Stimulated activated CD4-positive, alpha-beta T cell treated with anti-CD3 and anti-CD28 coated beads, TNF-alpha, amount 100 ng/mL, for 48 hours (primary cell): ENCODE data around the gene S100A9.
"Not testable (repeated sequence)": the region's sequence is repeated elsewhere in the genome, so short reads cannot be mapped to it uniquely, and the experiment has no call there.

Experiments
- DNase-seq, 3 donors: peaks; one replicate each; pipeline ENCODE4 v3.0.0-alpha.2; 2020; ENCODE audit warnings: low read depth in 3 of 3

S100A9 gene

GRCh38 chr1:153357853-153358690 lies at the start of gene S100A9:
Gene S100A9, plus strand, starts transcription at chr1:153357854. Its CDS starts 430 bp downstream, at chr1:153358284.
- DNase-seq, result no peak

- no peak for DNase-seq
Measured at GRCh38 chr1:153308540-153308939, 49.1 kb upstream of the S100A9 start.

- DNase-seq, result no peak
Measured at GRCh38 chr1:153309441-153309840, 48.2 kb upstream of the S100A9 start.

- no peak for DNase-seq
Measured at GRCh38 chr1:153310526-153310925, 47.1 kb upstream of the S100A9 start.

DNA sequence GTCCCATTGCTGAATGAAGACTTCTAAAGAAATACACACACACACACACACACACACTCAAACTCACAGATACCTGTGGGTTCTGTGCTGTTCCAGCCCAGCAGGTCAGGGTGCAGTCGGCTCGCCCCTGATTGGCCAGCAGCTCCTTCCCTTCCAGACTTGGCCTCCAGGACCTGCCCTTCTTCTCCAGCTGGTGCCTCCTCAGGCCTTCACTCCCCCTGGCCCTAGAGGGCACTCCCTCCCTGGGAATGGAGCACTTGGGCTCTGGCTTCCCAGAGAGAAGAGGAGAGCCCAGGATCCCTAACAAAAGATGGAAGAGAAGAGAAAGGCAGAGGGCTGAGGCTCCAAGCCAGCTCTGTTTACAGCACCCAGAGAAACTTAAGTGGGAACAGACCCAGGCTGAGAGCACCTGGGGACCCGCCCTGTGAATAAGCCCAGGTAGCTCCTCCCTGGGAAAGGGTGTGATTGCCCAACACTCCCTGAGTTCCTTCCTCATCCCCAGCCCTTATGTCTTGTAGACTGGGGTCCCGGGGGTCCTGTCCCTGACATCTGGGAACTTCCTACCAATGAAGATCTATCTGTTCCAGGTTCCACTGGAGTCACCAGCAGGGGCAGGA lies 45.0 kb upstream of the S100A9 start, which contains the start of gene PGLYRP3:
PGLYRP3 (minus strand) TSS at position 383 of the 617 bp plus-strand sequence. CDS start 2,287 bp downstream, outside the sequence.
- DNase-seq, result no peak

DNA sequence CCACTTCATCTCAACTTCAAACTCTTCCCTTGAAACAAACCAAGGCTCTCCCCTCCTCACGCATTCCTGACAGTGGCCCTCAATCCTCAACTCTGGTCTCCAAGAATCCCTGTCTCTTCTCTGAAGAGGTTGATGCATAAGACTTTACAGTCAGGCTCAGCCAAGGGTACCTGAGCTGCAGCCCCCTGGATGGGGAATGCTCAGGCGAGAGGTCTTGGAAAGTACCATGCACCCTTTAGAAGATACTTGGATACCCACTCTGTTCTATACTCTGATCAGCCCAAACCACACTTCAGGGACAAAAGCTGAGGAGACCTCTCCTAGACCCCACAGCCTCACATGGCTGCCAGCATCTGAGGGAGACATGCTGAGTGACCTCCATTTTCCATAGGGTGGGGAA lies 44.4 kb upstream of the S100A9 start:
- no peak for DNase-seq

- DNase-seq, result not testable (repeated sequence)
Measured at GRCh38 chr1:153314388-153314787, 43.3 kb upstream of the S100A9 start.

GRCh38 chr1:153316013-153316412 lies 41.6 kb upstream of the S100A9 start:
- not testable (repeated sequence) for DNase-seq

DNA sequence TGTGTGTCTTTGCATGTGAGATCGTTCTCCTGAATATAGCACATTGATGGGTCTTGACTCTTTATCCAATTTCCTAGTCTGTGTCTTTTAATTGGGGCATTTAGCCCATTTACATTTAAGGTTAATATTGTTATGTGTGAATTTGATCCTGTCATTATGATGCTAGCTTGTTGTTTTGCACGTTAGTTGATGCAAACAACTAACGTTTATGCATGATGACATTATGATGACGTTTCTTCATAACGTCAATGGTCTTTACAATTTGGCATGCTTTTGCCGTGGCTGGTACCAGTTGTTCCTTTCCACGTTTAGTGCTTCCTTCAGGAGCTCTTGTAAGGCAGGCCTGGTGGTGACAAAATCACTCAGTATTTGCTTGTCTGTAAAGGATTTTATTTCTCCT lies 39.5 kb upstream of the S100A9 start:
- DNase-seq, result not testable (repeated sequence)

DNA sequence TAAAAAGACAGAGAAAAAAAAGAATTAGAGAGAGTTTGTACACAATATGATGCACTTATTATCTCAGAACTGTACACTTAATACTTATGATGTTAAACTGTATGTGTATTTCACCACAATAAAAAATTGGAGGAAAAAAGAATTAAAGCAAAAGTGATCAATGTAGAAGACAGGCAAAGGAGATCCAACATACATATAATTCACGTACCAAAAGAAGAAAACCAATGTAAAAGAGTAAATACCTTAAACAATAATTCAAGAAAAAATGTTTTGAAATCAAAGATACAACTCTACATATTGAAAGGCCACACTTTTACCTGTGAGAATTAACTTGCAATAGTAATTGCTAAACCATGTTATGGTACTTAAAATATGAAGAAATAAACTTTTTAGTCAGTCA lies 35.1 kb upstream of the S100A9 start:
- DNase-seq, result no peak

DNA sequence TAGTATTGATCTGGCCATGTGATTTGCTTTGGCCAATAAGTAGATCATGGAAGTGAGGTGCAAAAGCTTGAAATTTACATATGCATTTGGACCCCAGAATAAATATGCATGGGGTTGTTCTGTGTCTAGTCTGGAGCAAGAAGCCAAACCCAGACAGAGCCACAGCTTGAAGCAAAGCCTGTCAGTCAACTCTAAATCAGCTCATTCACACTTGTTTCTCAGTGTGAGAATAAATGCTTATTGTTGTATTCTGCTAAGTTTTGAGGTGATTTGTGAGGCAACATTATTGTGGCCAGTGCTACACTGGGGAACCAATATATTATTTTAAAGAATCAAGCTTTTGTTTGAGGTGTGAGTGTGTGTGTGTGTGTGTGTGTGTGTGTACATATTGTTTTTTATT lies 32.7 kb upstream of the S100A9 start:
- no peak for DNase-seq

GRCh38 chr1:153333902-153334301 lies 23.8 kb upstream of the S100A9 start:
- no peak for DNase-seq

DNA sequence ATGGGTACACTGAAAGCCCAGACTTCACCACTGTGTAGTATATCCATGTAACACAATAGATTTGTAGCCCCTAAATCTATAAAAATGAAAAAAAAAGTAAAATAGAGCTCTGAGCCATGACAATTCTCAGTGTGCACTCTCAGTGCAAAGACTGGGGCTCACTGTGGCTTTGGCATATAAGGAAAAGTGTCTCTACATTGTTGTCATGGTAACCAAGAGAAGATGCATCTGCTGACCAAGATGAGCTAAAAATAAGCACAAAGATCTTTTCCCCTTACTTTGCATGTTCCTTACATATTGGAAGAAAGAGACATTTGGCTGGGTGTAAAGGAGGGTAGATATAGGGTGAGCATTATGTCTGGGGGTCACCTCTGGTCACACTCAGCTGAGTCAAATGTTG lies 21.0 kb upstream of the S100A9 start:
- DNase-seq, result no peak

GRCh38 chr1:153337980-153338853 lies 19.4 kb upstream of the S100A9 start:
- no peak for DNase-seq

DNA sequence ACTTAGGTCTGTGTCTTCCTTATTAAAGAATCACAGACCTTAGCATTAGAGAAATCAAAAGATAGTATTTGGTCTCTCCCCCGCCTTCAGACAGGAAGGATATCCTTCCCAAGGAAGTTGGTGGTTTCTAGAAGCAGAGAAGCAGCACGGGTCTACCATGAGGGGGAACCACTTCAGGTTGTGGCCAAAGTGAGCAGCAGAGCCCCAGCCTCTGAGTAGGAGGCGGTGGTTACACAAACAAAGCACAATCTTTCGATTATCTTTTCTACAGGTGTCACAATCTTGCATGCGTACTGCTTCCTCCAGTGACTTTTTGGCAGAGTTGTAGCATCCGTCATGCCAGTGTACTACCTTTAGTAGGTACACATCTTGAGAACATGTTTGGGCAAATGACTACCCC lies 17.9 kb upstream of the S100A9 start:
- DNase-seq, result no peak

DNA sequence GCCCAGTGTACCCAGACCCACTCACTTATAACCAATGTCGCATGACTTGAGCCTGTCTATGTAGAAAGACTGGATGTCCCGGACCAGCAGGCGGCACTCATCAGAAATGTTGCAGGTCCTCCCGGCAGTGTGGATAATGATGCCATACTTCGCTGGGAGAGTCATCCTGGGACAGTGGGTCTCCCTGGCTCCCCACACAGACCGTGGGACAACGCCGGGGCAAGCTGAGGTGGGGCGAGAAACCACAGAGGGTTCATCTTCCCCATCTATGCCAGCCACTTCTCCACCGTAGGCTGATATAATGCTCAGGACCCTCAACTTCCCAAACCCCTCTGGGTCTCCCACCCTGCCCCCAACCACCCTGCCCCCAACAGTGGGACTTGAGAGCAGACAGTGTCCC lies 17.3 kb upstream of the S100A9 start:
- DNase-seq, result no peak

GRCh38 chr1:153341431-153341934 lies 16.2 kb upstream of the S100A9 start:
- no peak for DNase-seq

- no peak for DNase-seq
Measured at GRCh38 chr1:153342178-153342577, 15.5 kb upstream of the S100A9 start.

DNA sequence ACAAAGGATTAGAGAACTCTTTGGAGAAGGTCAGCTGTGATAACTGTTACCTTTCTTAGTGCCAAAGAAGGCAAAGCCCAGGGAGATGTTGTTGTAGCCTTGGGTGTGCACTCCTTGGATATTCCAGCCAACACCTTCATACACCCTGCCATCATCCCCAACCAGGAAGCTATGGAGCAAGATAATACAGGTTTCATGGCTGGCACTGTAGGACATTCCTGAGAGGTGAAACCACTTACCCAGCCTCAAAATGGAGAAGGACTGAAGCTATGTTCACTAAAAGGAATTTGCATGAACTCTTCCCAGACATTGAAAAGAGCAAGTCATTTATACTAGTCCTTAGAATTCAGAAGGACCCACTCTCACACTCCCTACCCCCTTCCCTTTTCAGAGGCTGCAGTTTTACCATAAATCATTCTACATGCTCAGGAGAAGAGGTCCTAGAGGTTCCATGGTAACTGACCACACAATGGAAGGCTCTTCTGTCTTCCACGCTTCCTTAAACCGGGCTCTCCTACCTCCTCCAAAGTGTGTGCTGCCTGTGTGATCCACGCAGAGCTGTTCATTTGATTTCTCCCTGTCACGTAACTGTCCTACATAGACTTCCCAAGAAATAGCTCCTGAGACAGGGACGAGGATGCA lies 14.5 kb upstream of the S100A9 start:
- DNase-seq, result no peak

- no peak for DNase-seq
Measured at GRCh38 chr1:153343811-153344717, 13.6 kb upstream of the S100A9 start.

DNA sequence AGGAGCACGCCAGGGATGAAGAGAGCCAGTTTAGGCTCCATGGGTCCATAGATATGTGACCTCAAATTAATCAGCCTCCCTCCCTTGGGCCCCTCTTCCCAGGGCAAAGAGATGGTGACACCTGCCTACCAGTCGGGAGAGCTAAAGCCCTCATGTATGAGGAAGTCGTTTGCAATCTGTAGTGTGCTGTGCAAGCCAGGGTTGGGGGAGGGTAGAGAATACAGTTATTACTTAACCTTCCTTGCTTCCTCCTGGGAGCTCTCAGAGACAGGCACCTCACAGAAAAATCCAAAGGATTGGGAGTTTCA lies 13.0 kb upstream of the S100A9 start:
- DNase-seq, result no peak
